Lower leg skin (tissue), 4 donors: ENCODE measurements around the gene KYNU. TPM values are rescaled to one million over a fixed set of nuclear protein-coding genes. Genes with fewer than 3 reads are reported as not detected.
"Not testable (repeated sequence)": the region's sequence is repeated elsewhere in the genome, so short reads cannot be mapped to it uniquely, and the experiment has no call there.

Experiments
- DNase-seq, 2 donors: peaks; one replicate each; pipeline ENCODE4 v3.0.0-alpha.2; 2019; ENCODE audit warnings: low spot score in 2 of 2
- H3K4me3 ChIP-seq: fragments of 200-600 bp; sonication (generic); 2 replicates; pipeline ENCODE4 v1.5.1; 2017; ENCODE audit warnings: mild to moderate bottlenecking, low read depth; ENCODE audit not compliant: poor library complexity, severe bottlenecking
- CTCF ChIP-seq, 3 donors: fragments of 450-650 bp; IDR thresholded peaks; one replicate each; pipeline ENCODE4 v1.5.1; 2016; ENCODE audit warnings: antibody characterized with exemption in 3 of 3, mild to moderate bottlenecking in 3 of 3, moderate library complexity in 2 of 3
- POLR2A ChIP-seq, 2 donors: fragments of 450-650 bp; IDR thresholded peaks; one replicate each; pipeline ENCODE4 v1.6.1; 2016 to 2017; ENCODE audit warnings: antibody characterized with exemption in 2 of 2, mild to moderate bottlenecking in 1 of 2, moderate library complexity in 1 of 2
- WGBS, 2 donors: methylation state at CpG; one replicate each; pipeline ENCODE4 v1.1.5; 2018; 5-methylcytosine and 5-hydroxymethylcytosine counted together
- intact Hi-C: fragments of 100-400 bp; cut with DNase I; formaldehyde crosslinking; loops from one replicate; pipeline ENCODE4 v1.15.0; 2023; ENCODE audit warnings: low total_unique reads
- total RNA-seq, 4 donors: library from RNA; depleted of rRNA; stranded (reverse); fragments of >200 nt; gene quantifications; one replicate each; pipeline ENCODE4 v1.1.0, GENCODE V29; 2016

KYNU gene
- total RNA-seq, 4 donors from 2014 or later: 1.2 to 6.1 (median 2.6) TPM

- H3K4me3 ChIP-seq: no peak overlapping the region
- WGBS, 2 donors: 88 to 92% methylated on average over 4 of the region's 4 CpGs
- no peak for DNase-seq
- TF ChIP-seq POLR2A (IDR thresholded peaks at IDR 0.05) (no peak), CTCF (IDR thresholded peaks at IDR 0.05) (no peak)
- intact Hi-C loops: no loop called here
Observed at GRCh38 chr2:142875652-142876051, 1.8 kb upstream of the KYNU start.

DNA sequence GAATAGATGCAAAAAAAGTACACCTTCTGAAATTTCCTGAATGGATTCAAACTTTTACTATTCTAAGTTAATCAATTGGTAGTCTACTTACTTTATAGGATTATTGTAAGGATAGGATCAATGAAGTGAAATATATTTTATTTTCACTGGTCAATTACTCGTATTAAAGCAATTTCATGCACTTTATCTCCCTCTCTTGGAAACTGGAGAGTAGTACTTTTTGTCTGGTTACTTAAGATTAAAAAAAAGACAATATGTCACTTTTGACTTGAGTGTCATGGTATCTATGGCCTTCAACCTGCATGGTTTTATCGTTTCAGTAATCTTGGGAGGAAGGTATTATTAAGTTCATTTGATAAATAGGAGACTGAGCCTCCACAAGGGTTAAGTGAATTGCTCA is 1.0 kb upstream of the KYNU start:
- H3K4me3 ChIP-seq: no peak overlapping the region
- no peak for DNase-seq
- TF ChIP-seq CTCF (IDR thresholded peaks at IDR 0.05): no peak
- TF ChIP-seq POLR2A (IDR thresholded peaks at IDR 0.05): no peak
- intact Hi-C loops: no loop called here
- 77 to 88% methylated on average over 2 of the region's 2 CpGs for WGBS, 2 donors

GRCh38 chr2:142878031-142878678 is 691 bp downstream of the KYNU start:
- H3K4me3 ChIP-seq: no peak overlapping the region
- intact Hi-C loops: no loop called here

DNA sequence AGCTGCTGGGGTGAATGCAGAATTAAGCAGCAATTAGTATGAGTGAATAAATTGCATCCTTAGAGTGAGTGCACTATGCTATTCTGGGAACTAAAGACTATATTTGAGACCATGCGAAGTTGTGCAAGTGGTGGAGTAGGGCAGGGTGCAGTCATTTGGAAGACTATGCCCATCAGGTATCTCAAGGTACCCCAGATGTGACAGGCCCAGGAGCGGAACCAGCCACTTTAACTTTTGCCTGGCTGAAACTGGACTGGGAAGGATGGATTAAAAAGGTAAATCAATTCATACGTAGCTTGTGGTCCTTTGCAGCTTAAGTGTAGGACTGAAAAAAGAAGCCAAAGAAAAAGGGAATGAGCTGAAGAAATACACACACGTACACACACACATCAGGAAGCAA is 1.7 kb downstream of the KYNU start:
- TF ChIP-seq CTCF (IDR thresholded peaks at IDR 0.05) (no peak), POLR2A (IDR thresholded peaks at IDR 0.05) (no peak)
- H3K4me3 ChIP-seq: no peak overlapping the region
- 87 to 88% methylated on average over 4 of the region's 4 CpGs for WGBS, 2 donors
- intact Hi-C loops: no loop called here
- no peak for DNase-seq

More at GRCh38 chr2:142878031-142878678, 691 bp downstream of the KYNU start:
- TF ChIP-seq POLR2A (IDR thresholded peaks at IDR 0.05) (no peak), CTCF (IDR thresholded peaks at IDR 0.05) (no peak)
- WGBS, 2 donors: 80 to 81% methylated on average over 6 of the region's 6 CpGs
- no peak for DNase-seq

GRCh38 chr2:142880279-142880678 is 2.8 kb downstream of the KYNU start:
- TF ChIP-seq POLR2A (IDR thresholded peaks at IDR 0.05) (no peak), CTCF (IDR thresholded peaks at IDR 0.05) (no peak)
- intact Hi-C loops: no loop called here
- no peak overlapping the region for H3K4me3 ChIP-seq
- DNase-seq: no peak

GRCh38 chr2:142881619-142882018 is 4.2 kb downstream of the KYNU start:
- WGBS, 2 donors: 92% methylated on average over 3 of the region's 3 CpGs
- no peak overlapping the region for H3K4me3 ChIP-seq
- intact Hi-C loops: no loop called here
- TF ChIP-seq CTCF (IDR thresholded peaks at IDR 0.05) (no peak), POLR2A (IDR thresholded peaks at IDR 0.05) (no peak)
- DNase-seq: no peak

DNA sequence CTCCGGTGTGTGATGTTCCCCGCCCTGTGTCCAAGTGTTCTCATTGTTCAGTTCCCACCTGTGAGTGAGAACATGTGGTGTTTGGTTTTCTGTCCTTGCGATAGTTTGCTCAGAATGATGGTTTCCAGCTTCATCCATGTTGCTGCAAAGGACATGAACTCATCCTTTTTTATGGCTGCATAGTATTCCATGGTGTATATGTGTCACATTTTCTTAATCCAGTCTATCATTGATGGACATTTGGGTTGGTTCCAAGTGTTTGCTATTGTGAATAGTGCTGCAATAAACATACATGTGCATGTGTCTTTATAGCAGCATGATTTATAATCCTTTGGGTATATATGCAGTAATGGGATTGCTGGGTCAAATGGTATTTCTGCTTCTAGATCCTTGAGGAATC is 5.0 kb downstream of the KYNU start:
- WGBS, 2 donors: 95 to 99% methylated on average over 3 of the region's 3 CpGs
- H3K4me3 ChIP-seq, intact Hi-C loops, DNase-seq: not testable (repeated sequence)
